ENCODE measurements around the gene SFT2D1. TPM values are rescaled to one million over a fixed set of nuclear protein-coding genes. Genes with fewer than 3 reads are reported as not detected.

Gene SFT2D1
- total RNA-seq, 4 donors from 2014 or later, result 26.4 to 31.9 (median 28.2) TPM

- H3K4me3 ChIP-seq, result no peak overlapping the region
- no peak overlapping the region for H3K27ac ChIP-seq
- peaks cover 0 to 18% (median 4%) of the 10 kb centered on the region in 4 donors for H3K4me1 ChIP-seq
- no peaks in the 10 kb centered on the region for H3K9me3 ChIP-seq
- DNase-seq, result no peak
- peaks cover 0 to 19% (median 0%) of the 10 kb centered on the region in 3 donors for H3K36me3 ChIP-seq
- H3K27me3 ChIP-seq, result no peaks in the 10 kb centered on the region
- no peak for TF ChIP-seq POLR2A (IDR thresholded peaks at IDR 0.05)
- TF ChIP-seq, protein P1, sequence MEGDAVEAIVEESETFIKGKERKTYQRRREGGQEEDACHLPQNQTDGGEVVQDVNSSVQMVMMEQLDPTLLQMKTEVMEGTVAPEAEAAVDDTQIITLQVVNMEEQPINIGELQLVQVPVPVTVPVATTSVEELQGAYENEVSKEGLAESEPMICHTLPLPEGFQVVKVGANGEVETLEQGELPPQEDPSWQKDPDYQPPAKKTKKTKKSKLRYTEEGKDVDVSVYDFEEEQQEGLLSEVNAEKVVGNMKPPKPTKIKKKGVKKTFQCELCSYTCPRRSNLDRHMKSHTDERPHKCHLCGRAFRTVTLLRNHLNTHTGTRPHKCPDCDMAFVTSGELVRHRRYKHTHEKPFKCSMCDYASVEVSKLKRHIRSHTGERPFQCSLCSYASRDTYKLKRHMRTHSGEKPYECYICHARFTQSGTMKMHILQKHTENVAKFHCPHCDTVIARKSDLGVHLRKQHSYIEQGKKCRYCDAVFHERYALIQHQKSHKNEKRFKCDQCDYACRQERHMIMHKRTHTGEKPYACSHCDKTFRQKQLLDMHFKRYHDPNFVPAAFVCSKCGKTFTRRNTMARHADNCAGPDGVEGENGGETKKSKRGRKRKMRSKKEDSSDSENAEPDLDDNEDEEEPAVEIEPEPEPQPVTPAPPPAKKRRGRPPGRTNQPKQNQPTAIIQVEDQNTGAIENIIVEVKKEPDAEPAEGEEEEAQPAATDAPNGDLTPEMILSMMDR (IDR thresholded peaks at IDR 0.05), result no peak
Observed at GRCh38 chr6:166331503-166332415, 10.6 kb downstream of the SFT2D1 start.

- TF ChIP-seq, protein P1 (IDR thresholded peaks at IDR 0.05), result peak in 3 of 6 experiments; percentile 8 to 20 (median 17)
- no peak for TF ChIP-seq POLR2A (IDR thresholded peaks at IDR 0.05)
- Histone ChIP-seq H3K27ac (no peak overlapping the region), H3K4me3 (no peak overlapping the region), H3K9me3 (no peaks in the 10 kb centered on the region), H3K4me1 (peaks cover 0 to 18% (median 4%) of the 10 kb centered on the region in 4 donors), H3K27me3 (no peaks in the 10 kb centered on the region), H3K36me3 (peaks cover 0 to 26% (median 0%) of the 10 kb centered on the region in 3 donors)
- peak in 1 of 3 donors; percentile 76 for DNase-seq
Observed at GRCh38 chr6:166330612-166331011, 11.7 kb downstream of the SFT2D1 start.

DNA sequence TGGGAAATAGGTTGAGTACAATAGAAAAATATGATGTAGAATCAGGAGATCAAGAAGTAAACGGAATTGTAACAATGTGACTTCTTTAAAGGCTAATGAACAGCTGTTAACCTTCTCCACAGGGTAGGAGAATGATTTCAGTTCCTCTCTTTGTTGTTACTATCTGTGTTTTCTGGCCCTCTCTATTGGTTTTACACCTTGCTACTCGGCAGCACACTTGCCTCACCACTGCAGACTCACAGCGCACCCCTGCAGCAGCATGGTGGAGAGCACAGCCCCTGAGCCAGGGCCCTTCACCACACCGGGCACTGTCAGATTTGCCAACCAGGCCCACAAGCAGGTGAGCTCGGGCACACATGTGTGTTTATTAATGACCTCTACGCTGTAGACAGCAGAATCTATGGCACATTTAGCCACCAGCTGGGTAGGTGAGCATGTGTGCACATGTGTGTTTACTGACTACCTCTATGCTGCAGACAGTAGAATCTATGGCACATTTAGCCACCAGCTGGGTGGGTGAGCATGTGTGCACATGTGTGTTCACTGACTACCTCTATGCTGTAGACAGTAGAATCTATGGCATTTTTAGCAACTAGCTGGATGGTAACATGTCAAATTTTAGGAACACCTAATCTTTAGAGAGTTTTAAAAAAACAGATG lies 16.8 kb downstream of the SFT2D1 start:
- Histone ChIP-seq H3K4me1 (peaks cover 0 to 1% (median 0%) of the 10 kb centered on the region in 4 donors), H3K9me3 (no peaks in the 10 kb centered on the region), H3K27ac (no peak overlapping the region), H3K4me3 (no peak overlapping the region), H3K27me3 (no peaks in the 10 kb centered on the region), H3K36me3 (peaks cover 0 to 71% (median 0%) of the 10 kb centered on the region in 3 donors)
- no peak for DNase-seq
- TF ChIP-seq, protein P1 (IDR thresholded peaks at IDR 0.05), result no peak

- H3K4me1 ChIP-seq, result no peaks in the 10 kb centered on the region
- H3K27me3 ChIP-seq, result no peaks in the 10 kb centered on the region
- H3K36me3 ChIP-seq, result peaks cover 0 to 84% (median 0%) of the 10 kb centered on the region in 3 donors
- no peak overlapping the region for H3K4me3 ChIP-seq
- no peak for TF ChIP-seq POLR2A (IDR thresholded peaks at IDR 0.05)
- TF ChIP-seq, protein P1 (IDR thresholded peaks at IDR 0.05), result no peak
- no peaks in the 10 kb centered on the region for H3K9me3 ChIP-seq
- DNase-seq, result no peak
- H3K27ac ChIP-seq, result no peak overlapping the region
Observed at GRCh38 chr6:166323395-166323794, 18.9 kb downstream of the SFT2D1 start.

- Histone ChIP-seq H3K36me3 (peaks cover 0 to 43% (median 0%) of the 10 kb centered on the region in 3 donors), H3K4me3 (no peak overlapping the region), H3K9me3 (no peaks in the 10 kb centered on the region), H3K27ac (no peak overlapping the region), H3K27me3 (no peaks in the 10 kb centered on the region), H3K4me1 (no peaks in the 10 kb centered on the region)
- TF ChIP-seq POLR2A (IDR thresholded peaks at IDR 0.05), result no peak
- TF ChIP-seq, protein P1 (IDR thresholded peaks at IDR 0.05), result no peak
- DNase-seq, result peak in 1 of 3 donors; percentile 10
Observed at GRCh38 chr6:166318649-166319600, 23.4 kb downstream of the SFT2D1 start.

Measured in Peyer's patch (tissue), 4 donors.